GM10847 (cell line): ENCODE results near the gene PRR5L.

ENCODE experiments used
- POLR2A ChIP-seq: IDR thresholded peaks from 2 replicates; pipeline ENCODE4 v1.6.1; 2011; ENCODE audit not compliant: insufficient read length; ENCODE audit errors: extremely low read depth

PRR5L gene, protein sequence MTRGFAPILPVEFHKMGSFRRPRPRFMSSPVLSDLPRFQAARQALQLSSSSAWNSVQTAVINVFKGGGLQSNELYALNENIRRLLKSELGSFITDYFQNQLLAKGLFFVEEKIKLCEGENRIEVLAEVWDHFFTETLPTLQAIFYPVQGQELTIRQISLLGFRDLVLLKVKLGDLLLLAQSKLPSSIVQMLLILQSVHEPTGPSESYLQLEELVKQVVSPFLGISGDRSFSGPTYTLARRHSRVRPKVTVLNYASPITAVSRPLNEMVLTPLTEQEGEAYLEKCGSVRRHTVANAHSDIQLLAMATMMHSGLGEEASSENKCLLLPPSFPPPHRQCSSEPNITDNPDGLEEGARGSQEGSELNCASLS

DNA sequence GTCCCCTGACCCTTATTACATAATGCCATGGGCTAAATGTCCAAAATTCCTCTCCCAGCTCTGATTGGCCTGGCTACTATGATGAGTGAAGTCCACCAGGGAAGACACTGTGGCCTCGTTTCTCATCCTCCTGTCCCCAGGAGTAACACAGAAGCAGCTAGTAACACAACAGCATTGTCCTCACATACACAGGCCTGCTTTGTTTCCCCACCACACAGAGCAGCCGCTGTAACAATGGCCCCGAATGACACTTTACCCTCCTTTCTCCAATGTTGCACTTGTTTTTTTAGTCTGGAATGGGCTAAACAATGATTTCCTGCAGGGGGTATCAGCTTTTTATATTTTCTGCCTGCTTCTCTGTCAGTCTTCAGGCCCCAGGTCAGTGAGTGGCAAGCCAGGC is at the start of gene PRR5L:
TSS of gene PRR5L (plus strand) at position 363 of the 400 bp plus-strand sequence. CDS start 104,834 bp downstream, outside the sequence.
- no peak for TF ChIP-seq POLR2A

DNA sequence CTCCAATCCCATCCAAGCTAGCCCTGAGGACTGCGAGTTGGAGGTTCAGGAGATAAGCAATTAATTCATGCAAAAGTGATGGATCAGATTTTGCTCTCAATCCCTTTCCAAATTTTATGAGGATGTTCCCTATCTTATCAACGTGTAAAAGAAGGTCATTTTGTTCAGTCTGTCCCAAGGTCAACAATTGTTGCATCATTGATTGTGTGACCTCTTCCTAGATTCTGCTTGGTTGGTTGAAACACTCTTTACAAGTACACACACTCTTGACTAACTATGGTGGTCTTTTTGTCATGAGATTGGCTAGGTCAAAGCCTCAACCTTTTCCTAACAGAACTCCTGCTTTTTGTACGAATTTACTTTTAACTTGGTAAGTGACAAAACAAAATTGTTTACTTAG is 48.6 kb upstream of the PRR5L start:
- TF ChIP-seq POLR2A: no peak

GRCh38 chr11:36248436-36248835 is 47.7 kb upstream of the PRR5L start:
- no peak for TF ChIP-seq POLR2A

GRCh38 chr11:36249246-36249645 is 46.8 kb upstream of the PRR5L start:
- TF ChIP-seq POLR2A: no peak

- no peak for TF ChIP-seq POLR2A
Observed at GRCh38 chr11:36251823-36252222, 44.3 kb upstream of the PRR5L start.

DNA sequence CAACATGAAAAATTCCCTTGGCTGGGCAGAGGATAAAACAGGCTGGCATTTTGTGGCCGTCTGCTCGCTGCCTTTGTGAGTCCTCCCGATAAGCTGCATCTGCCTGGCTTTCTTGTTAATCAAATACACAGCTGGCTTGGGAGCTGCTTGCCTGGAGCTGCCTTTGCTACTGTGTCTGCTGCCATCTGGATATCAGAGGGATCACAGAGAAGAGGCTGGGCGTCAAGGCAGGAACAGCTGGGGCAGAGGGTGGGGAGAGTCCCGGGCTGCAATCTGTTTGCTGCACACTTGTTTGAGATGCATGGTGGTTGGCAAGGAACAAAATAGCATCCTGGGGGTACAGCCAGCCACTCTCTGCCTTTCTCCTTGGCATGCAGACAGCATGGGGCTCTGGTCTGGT is 42.9 kb upstream of the PRR5L start:
- no peak for TF ChIP-seq POLR2A

- TF ChIP-seq POLR2A: no peak
Observed at GRCh38 chr11:36254713-36255112, 41.4 kb upstream of the PRR5L start.

DNA sequence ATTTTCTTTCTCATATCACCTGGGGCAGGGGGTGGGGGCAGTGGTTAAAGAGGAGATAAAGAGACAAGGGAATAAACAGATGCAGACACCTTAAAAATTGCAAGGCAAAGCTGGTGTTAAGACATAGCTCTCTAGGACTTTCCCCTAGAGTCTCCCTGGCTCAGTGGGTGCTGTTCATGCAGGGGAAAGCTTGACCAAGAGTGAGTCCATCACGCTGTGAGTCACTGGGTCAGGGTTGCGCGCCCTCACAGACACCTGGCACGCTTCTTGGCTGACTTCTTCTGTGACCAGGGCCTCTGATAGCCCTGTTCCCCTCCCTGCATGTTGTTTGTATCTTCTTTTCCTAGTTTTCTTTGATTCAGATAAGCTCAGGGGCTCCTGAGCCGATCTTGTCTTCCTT is 38.7 kb upstream of the PRR5L start:
- TF ChIP-seq POLR2A: no peak

DNA sequence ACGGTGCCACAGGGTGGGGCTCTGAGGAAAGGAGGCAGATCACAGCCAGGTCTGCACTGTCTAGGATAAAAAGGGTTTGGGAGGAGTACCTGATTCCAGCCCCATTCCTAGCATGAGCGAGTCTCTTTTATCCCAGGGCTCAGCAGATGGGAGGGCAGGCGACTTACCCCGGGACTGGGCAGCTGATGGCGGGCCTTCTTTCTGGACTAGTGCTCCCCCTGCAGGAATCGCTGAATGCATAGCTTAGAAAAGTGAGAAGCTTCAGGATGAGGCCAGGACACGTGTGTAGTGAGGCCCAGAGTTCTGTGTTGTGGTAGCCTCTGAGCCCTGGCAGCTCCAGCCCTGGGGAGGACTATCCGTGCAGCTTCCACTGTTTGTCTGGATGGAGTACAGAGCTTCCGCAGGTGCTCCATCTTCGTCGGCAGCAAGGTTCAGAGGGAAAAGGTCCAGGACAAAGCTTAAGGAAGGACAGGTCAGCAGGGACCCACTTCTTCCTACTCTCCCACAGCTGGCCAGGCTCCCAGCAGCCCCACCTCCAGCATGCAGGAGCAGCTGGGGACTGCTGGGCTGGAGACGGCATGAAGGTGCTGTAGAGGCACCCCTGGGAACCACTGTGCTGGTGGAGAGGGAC is 37.2 kb upstream of the PRR5L start:
- TF ChIP-seq POLR2A: no peak

- TF ChIP-seq POLR2A: no peak
Observed at GRCh38 chr11:36261094-36261493, 35.0 kb upstream of the PRR5L start.

GRCh38 chr11:36264011-36264972 is 31.8 kb upstream of the PRR5L start:
- TF ChIP-seq POLR2A: no peak

DNA sequence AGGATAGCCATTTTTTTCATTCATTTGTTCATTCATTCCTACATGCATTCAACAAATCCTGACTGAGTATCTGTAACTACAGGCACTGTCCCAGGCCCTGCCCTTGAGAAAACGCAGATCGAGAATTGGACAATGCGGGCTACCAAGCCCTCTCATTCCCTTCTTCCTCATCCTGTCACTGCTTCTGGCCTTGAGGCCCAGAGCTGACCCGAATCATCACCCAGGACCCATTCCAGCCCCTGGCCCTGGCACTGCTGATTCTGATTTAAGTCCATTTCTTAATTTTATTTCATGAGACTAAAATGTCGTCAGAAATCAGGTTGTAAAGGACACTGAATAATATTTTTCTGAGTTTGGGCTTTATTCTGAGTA is 31.1 kb upstream of the PRR5L start:
- TF ChIP-seq POLR2A: no peak

- no peak for TF ChIP-seq POLR2A
Observed at GRCh38 chr11:36265793-36266628, 30.1 kb upstream of the PRR5L start.

- no peak for TF ChIP-seq POLR2A
Observed at GRCh38 chr11:36266767-36267166, 29.3 kb upstream of the PRR5L start.
